ENCODE results near the gene DYNLT2.

DNA sequence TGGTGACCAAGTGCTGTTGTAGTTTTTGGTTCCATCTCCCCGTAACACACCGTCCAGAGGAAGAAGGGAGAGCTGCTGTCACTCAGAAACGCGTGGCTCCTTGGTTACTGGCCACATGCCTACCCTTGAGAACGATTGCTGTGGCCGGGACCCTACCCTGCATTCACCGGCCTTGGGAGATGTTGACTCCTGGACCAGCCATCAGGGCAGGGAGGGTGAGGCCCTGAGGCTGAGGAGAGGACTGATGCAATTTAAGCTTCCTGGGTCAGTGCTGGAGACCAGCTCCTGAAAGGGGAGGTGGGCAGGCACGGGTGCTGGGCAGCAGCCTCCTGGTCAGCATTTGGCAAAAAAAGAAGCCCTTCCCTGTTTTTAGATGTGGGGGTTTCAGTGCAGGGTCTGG lies 31.6 kb upstream of the DYNLT2 start:
- TF ChIP-seq, protein P1, sequence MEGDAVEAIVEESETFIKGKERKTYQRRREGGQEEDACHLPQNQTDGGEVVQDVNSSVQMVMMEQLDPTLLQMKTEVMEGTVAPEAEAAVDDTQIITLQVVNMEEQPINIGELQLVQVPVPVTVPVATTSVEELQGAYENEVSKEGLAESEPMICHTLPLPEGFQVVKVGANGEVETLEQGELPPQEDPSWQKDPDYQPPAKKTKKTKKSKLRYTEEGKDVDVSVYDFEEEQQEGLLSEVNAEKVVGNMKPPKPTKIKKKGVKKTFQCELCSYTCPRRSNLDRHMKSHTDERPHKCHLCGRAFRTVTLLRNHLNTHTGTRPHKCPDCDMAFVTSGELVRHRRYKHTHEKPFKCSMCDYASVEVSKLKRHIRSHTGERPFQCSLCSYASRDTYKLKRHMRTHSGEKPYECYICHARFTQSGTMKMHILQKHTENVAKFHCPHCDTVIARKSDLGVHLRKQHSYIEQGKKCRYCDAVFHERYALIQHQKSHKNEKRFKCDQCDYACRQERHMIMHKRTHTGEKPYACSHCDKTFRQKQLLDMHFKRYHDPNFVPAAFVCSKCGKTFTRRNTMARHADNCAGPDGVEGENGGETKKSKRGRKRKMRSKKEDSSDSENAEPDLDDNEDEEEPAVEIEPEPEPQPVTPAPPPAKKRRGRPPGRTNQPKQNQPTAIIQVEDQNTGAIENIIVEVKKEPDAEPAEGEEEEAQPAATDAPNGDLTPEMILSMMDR (IDR thresholded peaks at IDR 0.05): no peak
- no peak for TF ChIP-seq POLR2A (IDR thresholded peaks at IDR 0.05)
- no peak for TF ChIP-seq EP300 (IDR thresholded peaks at IDR 0.05; ENCODE audit: low read depth)
- no peak for TF ChIP-seq POLR2AphosphoS5 (IDR thresholded peaks at IDR 0.05)
